Stimulated activated CD4-positive, alpha-beta T cell treated with anti-CD3 and anti-CD28 coated beads, Interleukin-1b, Interleukin-23, amount 100 ng/mL, for 24 hours (primary cell): ENCODE measurements around the gene ANKRD40CL.
"Not testable (repeated sequence)": the region's sequence is repeated elsewhere in the genome, so short reads cannot be mapped to it uniquely, and the experiment has no call there.

Source experiments
- DNase-seq, 4 experiments: peaks; one replicate each; pipeline ENCODE4 v3.0.0-alpha.2; 2020; ENCODE audit warnings: low read depth in 4 of 4, low spot score in 1 of 4

ANKRD40CL gene, protein sequence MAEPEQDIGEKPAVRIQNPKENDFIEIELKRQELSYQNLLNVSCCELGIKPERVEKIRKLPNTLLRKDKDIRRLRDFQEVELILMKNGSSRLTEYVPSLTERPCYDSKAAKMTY

DNA sequence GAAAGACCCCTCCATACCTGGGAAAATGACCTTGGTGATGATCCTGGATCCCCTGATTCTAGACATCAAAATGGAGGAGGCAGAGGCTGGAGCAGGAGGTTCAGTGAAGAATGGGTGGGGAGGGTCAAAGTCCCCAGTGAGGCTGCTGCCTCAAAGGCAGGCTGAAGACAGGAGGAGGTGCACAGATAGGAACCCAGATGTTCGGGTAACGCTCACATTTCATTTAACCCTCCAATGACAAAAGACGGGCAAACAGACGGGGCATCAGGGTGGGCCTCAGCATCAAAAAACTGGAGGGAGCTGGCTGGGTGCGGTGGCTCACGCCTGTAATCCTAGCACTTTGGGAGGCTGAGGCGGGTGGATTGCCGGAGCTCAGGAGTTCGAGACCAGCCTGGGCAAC lies at the start of gene ANKRD40CL:
Gene ANKRD40CL, minus strand, starts transcription at position 73 of the 400 bp plus-strand sequence. CDS start 605 bp downstream, outside the sequence.
- no peak for DNase-seq

DNA sequence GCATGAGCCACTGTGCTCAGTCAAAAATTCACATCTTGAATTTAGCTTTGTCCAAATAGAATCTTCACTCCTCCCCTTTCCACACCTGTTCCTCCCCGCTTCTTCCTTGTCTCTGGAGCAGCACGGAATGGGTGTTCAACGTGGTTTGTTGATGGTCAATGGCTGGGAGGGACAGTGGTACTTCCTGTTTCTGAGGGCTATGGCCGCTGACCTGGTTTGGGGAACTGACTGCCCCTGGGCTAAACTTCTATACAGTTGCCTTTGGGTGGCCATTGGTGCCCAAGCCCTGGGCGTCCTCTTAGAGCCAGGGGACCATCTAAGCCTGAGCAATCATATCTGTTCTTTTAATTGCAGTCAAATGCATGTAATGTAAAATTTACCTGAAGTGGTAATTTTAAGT lies 49.0 kb upstream of the ANKRD40CL start:
- DNase-seq, result no peak

DNA sequence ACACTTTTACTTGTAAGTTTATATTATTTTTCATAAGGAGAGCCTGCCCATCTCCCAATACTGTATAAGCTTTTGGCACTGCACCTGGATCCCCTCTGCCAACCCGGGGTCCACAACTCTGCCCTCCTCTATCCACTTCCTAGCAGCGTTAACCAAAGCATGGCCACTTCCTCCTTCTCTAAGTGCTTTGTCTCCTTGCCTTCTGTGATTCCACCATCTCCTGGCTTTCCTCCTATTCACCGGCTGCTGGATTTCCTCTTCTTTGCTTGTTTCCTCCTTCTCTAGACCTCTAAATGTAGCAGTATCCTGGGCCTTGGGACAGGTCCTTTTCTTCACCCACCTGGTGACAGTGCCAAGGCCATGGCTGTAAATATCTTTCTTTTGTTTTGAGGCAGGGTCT lies 48.1 kb upstream of the ANKRD40CL start:
- no peak for DNase-seq

DNA sequence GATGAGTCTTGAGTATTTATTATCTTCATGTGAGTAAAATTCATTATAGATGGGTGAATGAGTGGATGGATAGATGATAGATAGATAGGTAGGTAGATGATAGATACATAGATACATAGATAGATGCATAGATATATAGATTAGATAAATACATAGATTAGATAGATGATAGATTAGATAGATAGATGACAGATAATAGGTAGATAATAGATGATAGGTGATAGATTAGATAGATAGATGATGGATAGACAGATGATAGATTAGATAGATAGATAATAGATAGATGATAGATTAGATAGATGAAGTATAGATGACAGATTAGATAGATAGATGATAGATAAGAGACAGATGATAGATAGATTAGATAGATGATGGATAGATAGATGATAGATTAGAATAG lies 46.3 kb upstream of the ANKRD40CL start:
- no peak for DNase-seq

DNA sequence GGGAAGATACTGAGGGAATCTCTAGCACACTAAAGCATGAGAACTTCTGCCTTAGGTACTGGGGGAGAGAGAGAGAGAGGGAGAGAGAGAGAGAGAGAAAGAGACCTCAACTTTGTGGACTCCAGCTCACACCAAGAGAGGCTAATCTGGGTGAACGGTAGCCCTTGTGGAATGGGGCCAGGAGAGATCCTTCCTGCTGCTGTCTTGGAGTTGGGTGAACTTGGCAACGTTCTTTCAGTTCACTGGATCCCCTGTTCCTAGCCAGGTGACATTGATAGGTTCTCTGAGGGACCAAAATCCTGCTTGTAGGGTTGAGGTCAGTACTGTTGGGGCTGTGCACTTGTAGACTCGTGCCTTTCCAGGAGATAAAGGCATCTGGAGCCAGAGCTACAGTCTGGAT lies 41.6 kb upstream of the ANKRD40CL start:
- DNase-seq, result no peak

DNA sequence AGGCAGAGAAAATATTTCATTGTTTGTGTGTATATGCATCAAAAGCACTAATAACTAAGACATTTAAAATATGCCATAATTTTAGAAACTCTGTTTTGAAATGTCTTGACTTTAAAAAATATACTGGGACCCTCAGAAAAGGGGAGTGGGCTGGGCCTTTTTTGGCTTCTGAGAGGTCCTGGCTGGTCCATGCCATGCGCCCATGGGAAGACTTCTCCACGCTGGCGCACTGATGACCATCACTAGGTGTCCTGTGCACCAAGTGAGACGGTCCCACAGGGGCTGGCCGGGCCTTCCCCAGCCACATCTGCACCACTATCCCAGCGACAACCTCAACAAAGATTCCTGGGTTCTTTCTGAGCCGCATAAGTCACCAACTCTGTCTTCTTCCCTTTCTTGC lies 41.1 kb upstream of the ANKRD40CL start:
- no peak for DNase-seq

DNA sequence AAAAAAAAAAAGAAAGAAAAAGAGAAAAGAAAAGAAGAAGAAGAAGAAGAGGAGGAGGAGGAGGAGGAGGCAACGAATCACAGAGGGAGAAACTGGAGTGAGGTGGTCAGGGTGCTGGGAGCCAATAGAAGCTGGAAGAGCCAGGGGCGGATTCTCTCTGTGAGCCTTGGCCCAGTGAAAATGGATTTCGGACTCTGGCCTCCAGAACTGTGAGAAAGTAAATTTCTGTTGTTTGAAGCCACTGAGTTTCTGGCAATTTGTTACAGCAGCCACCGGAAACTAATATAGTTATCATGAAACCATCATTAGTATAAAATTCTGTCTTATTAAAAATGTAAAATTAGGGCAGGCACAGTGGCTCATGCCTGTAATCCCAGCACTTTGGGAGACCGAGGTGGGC lies 40.4 kb upstream of the ANKRD40CL start:
- DNase-seq, result no peak

DNA sequence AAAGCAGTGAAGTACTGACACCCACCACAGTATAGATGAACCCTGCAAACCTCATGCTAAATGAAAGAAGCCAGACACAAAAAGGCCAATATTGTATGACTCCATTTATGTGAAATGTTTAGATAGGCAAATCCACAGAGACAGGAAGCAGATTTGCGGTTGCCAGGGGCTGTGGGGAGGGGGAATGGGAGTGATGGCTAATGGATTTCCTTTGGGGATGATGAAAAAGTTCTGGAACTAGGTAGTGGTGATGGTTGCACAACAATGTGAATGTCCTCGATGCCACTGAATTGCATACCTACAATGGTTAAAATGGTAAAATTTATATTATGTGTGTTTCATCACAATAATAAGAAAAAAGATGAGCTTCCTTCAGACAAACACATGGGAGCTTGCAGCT lies 39.7 kb upstream of the ANKRD40CL start:
- DNase-seq, result no peak

DNA sequence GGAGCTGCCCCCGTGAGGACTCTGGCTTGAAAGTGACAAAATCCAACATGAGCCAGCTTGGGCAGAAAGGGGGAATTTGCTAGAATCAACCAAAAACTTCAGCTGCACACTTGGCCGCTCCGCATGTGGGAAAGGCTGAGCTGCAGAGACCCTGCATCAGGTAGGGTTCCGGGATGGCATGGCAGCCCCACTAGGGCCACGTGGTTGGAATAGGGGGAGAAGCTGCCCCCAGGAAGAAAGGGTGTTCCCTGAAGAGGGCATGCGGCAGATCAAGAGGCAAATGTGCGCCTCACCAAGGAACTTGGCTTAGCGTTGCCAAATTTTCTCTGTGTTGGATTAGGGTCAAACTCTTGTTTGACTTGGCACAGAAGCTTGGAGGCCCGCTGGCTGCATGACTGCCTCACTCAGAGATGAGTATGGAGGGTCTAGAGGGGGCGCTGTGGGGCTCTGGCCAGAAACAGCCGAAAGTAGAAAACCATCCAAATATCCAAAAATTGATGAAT lies 38.9 kb upstream of the ANKRD40CL start:
- no peak for DNase-seq

DNA sequence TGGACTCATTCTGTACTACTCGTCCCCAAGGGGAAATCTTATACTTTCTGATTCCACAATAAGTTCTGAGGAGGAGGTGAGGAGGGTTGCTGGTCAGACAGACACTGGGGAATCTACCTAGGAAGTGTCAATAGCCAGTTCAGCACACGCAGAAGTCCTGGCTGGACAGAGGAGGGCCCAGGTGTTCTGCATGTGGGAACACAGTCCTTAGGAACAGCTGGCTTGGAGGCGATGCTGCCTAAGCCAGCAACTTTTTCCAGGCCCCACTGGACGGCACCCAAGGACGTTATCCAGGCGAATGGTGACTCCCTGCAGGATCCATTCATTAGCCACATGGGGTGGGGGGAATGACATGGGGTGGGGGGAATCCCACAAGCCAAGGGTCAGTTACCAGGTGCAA lies 38.2 kb upstream of the ANKRD40CL start:
- no peak for DNase-seq

DNA sequence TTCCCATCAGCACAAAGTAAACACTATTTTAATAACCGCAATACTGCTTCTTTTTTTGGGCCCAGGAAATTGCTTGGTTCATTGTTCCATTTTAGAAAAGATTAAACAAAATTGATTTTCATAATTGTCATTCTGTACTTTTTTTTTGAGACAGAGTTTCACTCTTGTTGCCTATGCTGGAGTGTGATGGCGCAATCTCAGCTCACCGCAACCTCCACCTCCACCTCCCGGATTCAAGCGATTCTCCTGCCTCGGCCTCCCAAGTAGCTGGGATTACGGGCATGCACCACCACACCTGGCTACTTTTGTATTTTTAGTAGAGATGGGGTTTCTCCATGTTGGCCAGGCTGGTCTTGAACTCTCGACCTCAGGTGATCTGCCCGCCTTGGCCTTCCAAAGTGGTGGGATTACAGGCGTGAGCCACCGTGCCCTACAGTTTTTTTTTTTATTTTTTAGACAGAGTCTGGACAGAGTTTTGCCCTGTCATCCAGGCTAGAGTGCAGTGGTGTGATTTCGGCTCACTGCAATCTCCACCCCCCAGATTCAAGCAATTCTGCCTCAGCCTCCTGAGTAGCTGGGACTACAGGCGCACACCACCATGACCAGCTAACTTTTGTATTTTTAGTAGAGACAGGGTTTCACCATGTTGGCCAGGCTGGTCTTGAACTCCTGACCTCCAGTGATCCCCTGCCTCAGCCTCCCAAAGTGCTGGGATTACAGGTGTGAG lies 37.6 kb upstream of the ANKRD40CL start:
- DNase-seq, result not testable (repeated sequence)

DNA sequence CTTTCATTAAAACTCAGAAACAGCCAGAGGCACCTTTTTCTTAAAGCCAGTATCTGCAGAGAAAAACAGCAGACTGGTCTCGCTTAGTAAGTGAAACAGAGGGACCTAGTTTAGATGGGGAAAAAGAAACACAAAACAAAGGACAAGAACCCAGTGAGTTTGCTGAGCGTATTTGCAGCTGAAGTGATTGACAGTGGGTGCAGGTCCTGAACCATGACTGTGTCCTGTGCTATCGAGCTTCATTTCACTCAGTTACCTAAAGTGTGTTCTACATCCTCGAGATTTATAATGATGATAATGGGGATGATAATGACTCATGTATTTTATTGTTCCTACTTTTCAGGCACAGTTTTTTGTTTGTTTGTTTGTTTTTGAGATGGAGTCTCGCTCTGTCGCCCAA lies 36.4 kb upstream of the ANKRD40CL start:
- no peak for DNase-seq

DNA sequence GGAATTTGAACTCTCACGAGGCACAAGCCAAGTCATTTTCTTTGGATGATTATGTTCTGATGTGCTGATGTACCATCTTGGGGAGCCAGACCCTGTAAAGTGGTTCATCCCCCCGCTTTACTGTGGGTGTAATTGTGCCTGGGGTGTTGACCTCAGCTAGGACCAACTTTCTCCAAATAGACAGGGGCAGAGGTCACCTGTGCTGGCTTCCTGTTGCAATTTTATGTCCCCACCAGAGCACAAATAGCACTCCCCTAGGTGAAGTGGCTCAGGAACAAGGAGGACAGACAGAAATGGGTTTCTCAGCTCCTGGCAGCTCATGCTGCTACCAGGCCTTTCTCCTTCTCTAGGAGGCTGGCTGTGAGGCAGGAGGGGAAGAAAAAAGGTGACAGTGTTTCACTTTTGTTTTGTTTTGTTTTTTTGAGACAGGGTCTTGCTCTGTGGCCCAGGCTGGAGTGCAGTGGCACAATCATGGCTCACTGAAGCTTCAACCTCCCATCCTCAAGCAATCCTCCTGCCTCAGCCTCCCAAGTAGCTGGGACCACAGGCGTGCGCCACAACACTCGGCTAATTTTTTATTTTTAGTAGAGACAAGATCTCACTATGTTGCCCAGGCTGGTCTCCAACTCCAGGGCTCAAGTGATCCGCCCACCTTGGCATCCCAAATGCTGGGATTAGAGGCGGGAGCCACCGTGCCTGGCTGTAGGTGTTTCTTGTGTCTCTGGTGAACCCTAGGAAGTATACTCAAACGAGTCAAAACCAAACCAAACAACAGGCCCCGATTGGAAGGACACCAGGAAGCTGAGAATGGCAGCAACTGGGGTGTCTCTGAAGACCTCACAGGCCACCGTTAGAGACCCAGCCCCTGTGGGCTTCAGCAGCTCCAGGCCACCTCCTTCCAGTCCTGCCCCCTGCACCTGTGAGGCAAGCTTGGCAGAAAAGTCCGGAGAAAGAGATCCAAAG lies 35.6 kb upstream of the ANKRD40CL start:
- no peak for DNase-seq

DNA sequence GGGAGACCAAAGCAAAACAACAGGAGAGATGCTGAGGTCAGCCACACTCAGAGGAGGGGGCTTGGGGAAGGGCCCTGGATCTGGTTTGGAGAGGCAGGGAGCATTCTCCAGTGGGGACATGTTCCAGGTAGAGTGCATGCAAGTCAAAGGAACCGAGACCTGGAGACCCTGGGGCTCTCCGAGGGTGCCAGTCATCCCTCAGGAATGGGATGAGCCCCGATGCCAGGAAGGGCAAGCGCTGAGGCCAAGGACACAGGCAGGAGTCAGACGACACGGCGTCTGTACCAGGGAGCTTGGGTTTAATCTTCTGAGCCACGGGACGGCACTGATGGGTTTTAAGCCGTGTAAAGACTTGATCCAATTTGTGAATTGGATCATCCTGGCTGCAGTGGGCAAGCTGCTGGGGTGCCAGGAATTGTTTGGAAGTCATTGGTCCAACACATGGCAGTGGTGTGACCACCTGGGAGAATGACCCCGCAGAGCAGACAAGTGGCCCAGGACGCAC lies 32.9 kb upstream of the ANKRD40CL start:
- no peak for DNase-seq

DNA sequence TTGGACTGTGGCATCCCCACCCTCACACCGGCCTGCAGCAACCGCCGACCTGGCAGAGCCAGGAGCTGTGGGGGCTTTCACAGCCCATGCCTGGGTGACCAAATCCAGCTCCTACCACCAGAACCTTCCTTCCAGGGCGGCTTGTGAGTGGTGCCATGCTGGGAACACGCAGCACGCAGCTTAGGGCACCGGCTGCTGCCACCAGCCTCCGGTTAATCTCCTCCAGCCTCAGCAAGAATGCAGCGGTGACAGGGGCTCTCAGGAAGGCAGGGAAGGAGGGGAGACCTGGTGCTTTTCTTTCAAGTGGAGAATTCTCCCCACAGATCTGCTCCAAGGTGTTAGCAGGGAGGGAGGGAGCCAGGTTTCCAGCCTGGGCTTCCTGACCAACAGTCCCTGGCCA lies 32.3 kb upstream of the ANKRD40CL start:
- DNase-seq, result no peak

DNA sequence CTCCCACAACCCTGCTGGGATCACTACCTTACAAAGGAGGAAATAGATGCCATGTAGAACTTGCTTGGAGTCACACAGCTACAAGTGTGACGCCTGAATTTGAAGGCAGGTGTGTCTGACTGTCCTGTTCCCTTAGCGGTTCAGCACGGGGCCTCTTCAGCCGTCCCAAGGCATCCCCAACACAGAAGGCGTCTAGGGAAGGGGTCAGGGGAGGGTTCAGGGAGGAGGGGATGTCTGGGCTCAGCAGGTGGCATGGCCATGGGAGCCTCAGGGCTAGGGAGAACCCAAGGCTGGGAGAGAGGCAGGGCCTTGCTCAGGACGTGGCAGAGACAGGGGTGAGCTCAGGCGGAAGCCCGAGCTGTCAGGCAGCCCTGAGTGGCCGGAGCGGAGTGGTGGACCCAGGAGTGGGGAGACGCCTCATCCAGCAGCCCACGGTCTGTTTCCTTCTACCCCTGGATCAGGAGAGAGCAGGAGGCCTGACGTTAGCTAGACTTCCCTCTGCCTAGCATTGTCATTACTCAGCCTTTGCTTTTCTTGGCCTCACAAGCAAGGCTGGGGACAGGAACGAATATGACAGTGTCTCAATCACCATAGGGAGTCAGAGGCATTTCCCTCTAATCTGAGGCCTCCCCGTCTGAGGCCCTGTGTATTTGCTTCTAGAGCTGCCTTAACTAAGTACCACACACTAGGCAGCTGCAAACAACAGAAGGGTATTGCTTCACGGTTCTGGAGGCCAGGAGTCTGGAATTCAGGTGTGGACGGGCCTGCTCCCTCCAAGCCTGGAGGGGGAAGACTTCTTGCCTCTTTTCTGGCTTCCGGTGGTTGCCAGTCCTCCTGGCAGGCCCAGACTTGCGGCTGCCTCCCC lies 31.3 kb upstream of the ANKRD40CL start:
- no peak for DNase-seq

DNA sequence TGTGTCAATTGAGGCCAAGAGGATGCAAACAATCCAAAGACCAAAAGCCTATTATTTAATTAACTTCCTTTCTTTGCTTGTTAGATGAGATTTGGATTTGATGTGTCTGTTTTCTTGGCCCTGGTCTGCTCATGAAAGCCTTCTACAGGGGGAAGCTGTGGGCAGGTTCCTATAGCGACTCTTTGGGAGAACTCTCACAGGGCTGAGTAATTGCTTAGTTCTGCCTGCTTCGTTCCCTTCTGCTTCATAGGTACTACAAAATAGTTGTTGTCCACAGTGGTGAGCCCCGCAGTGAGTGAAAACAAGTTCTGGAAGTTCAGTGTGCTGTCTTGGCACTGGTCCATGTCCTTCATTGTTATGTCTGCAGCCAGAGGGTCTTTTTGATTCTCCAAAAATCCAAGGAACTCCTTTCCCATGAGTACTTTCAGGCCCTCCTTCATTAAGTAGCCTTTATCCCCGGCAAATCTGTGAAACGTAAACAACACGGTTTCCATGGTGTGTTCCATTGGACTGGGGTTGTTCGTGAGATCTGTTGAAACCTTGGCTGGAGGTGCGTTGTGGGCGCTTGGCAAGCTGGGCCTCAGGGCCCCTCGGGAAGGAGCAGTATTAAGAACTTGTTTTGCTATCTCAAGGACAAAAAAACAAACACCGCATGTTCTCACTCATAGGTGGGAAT lies 30.0 kb upstream of the ANKRD40CL start:
- DNase-seq, result no peak

DNA sequence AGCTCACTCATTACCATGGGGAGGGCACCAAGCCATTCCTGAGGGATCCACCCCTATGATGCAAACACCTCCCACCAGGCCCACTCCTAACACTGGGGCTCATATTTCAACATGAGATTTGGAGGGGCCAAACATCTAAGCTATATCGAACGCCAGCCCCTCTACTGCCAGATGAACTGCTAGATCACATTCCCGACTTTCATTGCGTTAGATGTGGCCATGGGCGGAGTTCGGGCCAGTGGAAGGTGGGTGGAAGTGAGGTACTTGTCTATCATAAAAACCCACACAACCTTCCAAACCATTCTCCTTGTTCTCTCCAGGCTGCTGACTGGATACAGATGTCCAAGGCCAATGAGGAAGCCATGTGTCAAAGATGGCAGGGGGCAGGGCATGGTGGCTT lies 27.0 kb upstream of the ANKRD40CL start:
- no peak for DNase-seq

DNA sequence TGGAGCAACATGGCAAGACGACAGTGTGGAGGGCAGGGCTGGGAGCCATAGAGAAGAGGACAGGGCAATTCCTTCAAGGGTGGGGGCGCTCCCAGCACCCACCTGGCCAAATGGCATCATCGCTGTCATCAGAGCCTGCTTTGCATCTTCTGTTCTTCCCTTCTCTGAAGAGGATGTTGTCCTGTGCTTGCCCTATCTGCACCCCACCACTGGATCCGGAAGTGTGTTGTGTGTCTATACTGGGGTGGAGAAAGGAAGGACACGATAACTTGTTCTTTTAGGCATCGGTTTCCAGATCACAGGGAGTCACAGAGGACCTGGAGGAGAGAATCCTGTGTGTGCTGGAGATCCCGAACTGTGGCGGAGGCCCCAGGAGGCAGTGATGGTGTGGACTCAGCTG lies 25.7 kb upstream of the ANKRD40CL start:
- no peak for DNase-seq

DNA sequence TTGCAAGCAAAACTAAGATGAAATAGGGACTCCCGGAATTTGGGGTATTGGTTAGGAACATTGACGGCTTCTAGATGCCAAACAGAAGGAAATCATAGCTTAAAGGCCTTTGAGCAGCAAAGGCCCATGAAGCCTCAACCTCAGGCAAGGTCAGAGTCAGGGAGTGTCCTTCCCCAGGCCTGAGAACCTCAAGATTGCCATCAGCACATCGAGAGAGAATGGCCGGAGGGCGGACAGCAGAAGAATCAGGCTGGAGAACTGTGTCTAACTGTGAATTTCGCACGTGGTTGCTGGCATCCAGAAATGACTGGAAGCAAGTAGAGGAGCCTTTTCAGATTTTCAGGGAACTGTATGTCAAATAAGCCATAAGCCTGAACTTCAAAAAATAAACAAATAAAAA lies 24.8 kb upstream of the ANKRD40CL start:
- DNase-seq, result no peak
